ENCODE results near the gene CADM1.

GRCh38 chr11:115418081-115418480, 86.1 kb downstream of the CADM1 start:
- TF ChIP-seq POLR2AphosphoS5 (IDR thresholded peaks at IDR 0.05; ENCODE audit: low read depth, low read length), result no peak
- TF ChIP-seq REST (IDR thresholded peaks at IDR 0.05; ENCODE audit: insufficient read depth in 1 of 2, low read depth in 2 of 2, low read length in 2 of 2), result no peak

Measured in PFSK-1 (cell line).